Loucy (cell line): ENCODE results near the gene WIPI1.

Experiments used
- EZH2phosphoT487 ChIP-seq: fragments of 200-600 bp; IDR thresholded peaks from 2 replicates; pipeline ENCODE4 v1.6.1; 2018; ENCODE audit warnings: antibody characterized with exemption, mild to moderate bottlenecking, moderate library complexity, borderline replicate concordance
- TF ChIP-seq, protein P1 (sequence below): fragments of 200-600 bp; sonication (generic); conservative IDR thresholded peaks from 2 replicates; pipeline ENCODE4 v1.5.1; 2014; ENCODE audit warnings: mild to moderate bottlenecking, antibody characterized with exemption, low read length

- TF ChIP-seq EZH2phosphoT487 = no peak
- TF ChIP-seq, protein P1, sequence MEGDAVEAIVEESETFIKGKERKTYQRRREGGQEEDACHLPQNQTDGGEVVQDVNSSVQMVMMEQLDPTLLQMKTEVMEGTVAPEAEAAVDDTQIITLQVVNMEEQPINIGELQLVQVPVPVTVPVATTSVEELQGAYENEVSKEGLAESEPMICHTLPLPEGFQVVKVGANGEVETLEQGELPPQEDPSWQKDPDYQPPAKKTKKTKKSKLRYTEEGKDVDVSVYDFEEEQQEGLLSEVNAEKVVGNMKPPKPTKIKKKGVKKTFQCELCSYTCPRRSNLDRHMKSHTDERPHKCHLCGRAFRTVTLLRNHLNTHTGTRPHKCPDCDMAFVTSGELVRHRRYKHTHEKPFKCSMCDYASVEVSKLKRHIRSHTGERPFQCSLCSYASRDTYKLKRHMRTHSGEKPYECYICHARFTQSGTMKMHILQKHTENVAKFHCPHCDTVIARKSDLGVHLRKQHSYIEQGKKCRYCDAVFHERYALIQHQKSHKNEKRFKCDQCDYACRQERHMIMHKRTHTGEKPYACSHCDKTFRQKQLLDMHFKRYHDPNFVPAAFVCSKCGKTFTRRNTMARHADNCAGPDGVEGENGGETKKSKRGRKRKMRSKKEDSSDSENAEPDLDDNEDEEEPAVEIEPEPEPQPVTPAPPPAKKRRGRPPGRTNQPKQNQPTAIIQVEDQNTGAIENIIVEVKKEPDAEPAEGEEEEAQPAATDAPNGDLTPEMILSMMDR = no peak
Measured at GRCh38 chr17:68399638-68400403, 57.5 kb downstream of the WIPI1 start.
